Measurements from ENCODE around the gene WDR20. TPM values are rescaled to one million over a fixed set of nuclear protein-coding genes. Genes with fewer than 3 reads are reported as not detected.

WDR20 gene
- total and polyA plus RNA-seq, 7 donors: 11.4 to 26.8 (median 20.6) TPM

DNA sequence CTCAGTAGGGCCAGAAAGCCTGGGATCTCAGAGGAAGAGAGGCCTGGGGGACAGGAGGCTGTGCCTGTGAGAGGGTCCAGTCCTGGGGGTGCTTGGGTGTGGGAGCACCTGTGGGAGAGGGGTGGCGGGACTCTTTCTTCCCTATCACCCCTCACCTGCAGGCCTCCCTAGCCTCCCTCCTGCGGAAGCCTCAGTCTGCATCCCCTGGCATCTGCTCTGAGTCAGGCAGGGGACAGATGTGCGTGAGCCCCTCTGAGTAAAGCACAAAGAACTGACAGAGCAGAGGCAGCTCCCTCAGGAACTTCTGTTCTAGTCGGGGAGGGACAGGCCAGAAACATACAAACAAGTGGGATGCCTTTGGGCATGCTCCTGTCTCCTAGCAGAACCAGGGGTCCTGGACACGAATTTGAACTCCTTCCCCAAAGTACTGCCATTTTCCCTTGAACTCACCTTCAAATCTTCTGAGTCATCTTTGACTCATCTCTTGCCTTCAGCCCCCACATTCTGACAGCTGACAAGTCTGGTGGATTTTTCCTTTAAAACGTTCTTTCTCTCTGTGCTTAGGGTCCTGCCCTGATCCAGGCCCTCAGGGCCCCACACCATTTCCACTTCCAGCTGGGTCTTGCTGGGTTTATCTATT, 44.3 kb upstream of the WDR20 start:
- ATAC-seq: no peak
- Histone ChIP-seq H3K36me3 (ENCODE audit: insufficient read depth in 1 of 2, low read depth in 1 of 2) (no peaks in the 10 kb centered on the region), H3K27ac (no peak overlapping the region), H3K4me1 (peaks cover 10% of the 10 kb centered on the region), H3K4me3 (no peak overlapping the region), H3K9me3 (no peaks in the 10 kb centered on the region), H3K27me3 (ENCODE audit: insufficient read depth in 3 of 3, low read length in 2 of 3) (no peaks in the 10 kb centered on the region)
- WGBS, 3 donors: 85 to 88% (median 88%) methylated on average over 5 to 6 of the region's 6 CpGs
- TF ChIP-seq, protein P1, sequence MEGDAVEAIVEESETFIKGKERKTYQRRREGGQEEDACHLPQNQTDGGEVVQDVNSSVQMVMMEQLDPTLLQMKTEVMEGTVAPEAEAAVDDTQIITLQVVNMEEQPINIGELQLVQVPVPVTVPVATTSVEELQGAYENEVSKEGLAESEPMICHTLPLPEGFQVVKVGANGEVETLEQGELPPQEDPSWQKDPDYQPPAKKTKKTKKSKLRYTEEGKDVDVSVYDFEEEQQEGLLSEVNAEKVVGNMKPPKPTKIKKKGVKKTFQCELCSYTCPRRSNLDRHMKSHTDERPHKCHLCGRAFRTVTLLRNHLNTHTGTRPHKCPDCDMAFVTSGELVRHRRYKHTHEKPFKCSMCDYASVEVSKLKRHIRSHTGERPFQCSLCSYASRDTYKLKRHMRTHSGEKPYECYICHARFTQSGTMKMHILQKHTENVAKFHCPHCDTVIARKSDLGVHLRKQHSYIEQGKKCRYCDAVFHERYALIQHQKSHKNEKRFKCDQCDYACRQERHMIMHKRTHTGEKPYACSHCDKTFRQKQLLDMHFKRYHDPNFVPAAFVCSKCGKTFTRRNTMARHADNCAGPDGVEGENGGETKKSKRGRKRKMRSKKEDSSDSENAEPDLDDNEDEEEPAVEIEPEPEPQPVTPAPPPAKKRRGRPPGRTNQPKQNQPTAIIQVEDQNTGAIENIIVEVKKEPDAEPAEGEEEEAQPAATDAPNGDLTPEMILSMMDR (IDR thresholded peaks at IDR 0.05): no peak
- no peak for DNase-seq
- intact Hi-C loops (cut with DNase I): loop anchor here (5.0 to 10.0 kb wide), 2 partner anchors 321 to 388 kb away; no protein-coding TSS in a partner anchor

DNA sequence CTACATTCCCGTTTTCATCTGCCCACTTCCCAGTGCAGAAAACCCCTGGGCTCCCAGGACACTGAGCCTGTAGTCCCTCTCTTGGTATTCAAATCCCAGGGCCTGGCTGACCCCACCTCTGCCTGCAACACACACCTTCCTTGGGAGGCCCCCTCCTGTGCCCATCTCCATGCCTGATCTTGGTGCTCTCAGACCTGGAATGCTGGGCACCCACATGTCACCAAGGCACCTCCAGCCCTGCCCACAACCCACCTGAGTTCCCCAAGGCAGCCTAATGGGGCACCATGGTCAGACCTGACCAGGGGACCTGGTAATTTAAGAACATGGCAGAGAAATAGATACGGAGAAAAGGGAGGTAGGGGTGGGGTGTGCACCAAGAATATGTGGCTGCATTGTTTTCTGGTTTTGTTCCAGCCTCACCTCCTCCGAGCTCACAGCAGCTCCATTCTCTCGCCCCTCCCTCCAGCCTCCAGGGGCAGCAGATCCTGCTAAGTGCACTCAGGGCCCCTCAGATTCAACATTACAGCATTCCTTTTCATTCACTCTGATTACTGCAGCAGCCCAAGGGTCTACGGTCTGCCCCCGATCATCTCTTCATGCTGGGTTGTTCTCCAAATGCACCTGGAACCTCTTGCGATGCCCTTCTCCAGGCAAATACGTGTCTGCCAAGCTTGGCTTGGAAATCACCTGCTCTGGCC, 43.7 kb upstream of the WDR20 start:
- ATAC-seq (peak in 3 of 4 donors; percentile 26 to 37 (median 36)), DNase-seq (no peak)
- no peaks in the 10 kb centered on the region for H3K36me3 ChIP-seq (ENCODE audit: insufficient read depth in 1 of 2, low read depth in 1 of 2)
- no peaks in the 10 kb centered on the region for H3K27me3 ChIP-seq (ENCODE audit: insufficient read depth in 3 of 3, low read length in 2 of 3)
- intact Hi-C loops (cut with DNase I): loop anchor here (1.0 to 10.0 kb wide), 4 partner anchors 50 to 389 kb away; no protein-coding TSS in a partner anchor
- TF ChIP-seq, protein P1 (IDR thresholded peaks at IDR 0.05): no peak
- no peak overlapping the region for H3K27ac ChIP-seq
- no peak overlapping the region for H3K4me3 ChIP-seq
- H3K4me1 ChIP-seq: peaks cover 10% of the 10 kb centered on the region
- H3K9me3 ChIP-seq: no peaks in the 10 kb centered on the region
- WGBS, 3 donors: 34 to 56% (median 45%) methylated on average over 8 of the region's 8 CpGs

DNA sequence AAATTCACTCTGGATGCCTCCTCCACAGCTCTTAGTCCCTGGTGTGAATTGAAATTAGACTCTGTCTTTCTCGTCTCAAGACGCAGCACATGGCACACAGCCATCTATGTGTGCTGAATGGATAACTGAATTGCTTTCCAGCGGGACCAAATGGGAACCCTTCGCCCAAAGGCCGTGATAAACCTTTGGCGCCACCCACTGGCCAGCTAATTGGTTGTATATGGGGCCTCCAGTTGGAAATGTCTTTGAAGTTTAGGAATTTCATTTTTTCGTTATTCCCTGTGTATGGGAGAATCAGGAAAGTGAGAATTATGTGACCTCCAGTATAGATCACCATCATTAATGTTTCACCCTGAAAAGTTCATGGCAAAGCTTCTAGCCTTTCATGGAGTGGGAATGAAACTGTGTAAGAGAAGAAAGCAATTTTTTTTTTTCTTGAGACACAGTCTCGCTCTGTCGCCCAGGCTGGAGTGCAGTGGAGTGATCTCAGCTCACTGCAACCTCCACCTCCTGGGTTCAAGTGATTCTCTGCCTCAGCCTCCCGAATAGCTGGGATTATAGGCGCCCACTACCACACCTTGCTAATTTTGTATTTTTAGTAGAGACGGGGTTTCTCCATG, 43.0 kb upstream of the WDR20 start:
- no peak overlapping the region for H3K4me3 ChIP-seq
- H3K4me1 ChIP-seq: peaks cover 10% of the 10 kb centered on the region
- H3K9me3 ChIP-seq: no peaks in the 10 kb centered on the region
- WGBS, 3 donors: 32 to 38% (median 32%) methylated on average over 12 of the region's 12 CpGs
- H3K27ac ChIP-seq: no peak overlapping the region
- intact Hi-C loops (cut with DNase I): loop anchor here (1.0 to 10.0 kb wide), 5 partner anchors 33 to 389 kb away; no protein-coding TSS in a partner anchor
- DNase-seq (peak; percentile 88 to 93), ATAC-seq (peak; percentile 85 to 98 (median 88))
- no peaks in the 10 kb centered on the region for H3K36me3 ChIP-seq (ENCODE audit: insufficient read depth in 1 of 2, low read depth in 1 of 2)
- H3K27me3 ChIP-seq (ENCODE audit: insufficient read depth in 3 of 3, low read length in 2 of 3): no peaks in the 10 kb centered on the region
- TF ChIP-seq, protein P1 (IDR thresholded peaks at IDR 0.05): peak; percentile 84

DNA sequence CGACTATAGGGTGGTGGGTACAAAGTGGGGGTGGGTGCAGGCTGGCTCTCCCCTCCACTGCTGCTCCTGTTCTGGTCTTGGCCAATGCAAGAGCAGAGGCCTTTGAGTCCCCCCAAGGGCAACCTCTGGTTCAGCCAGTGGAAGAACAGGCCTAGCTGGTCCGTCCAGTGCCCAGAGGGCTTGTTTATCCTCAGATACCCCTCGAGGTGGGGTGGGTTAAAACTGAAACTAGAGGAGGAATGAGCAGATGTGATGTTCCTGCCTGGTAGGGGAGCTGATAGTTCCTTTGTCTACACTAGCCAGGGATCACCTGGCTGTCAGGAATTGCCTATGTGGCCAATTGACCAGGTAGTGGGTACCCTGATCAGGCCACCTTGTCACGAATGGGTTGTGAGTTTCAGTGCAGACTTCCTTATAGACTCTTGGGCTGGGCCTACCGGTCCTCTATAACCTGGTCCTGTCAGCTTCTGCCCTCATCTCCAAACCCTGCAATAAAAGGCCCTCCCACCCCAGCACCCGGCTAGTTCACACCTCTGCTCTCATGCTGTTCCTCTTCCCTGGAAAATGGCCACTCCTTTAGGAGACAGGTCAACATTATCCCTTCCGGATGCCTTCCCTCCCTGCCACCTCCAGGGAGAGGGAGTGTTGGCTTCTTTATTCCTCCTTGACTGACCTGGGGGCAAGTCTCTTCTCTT, 42.1 kb upstream of the WDR20 start:
- 80 to 81% (median 80%) methylated on average over 7 of the region's 7 CpGs for WGBS, 3 donors
- TF ChIP-seq, protein P1 (IDR thresholded peaks at IDR 0.05): no peak
- Histone ChIP-seq H3K27me3 (ENCODE audit: insufficient read depth in 3 of 3, low read length in 2 of 3) (no peaks in the 10 kb centered on the region), H3K4me1 (peaks cover 10% of the 10 kb centered on the region), H3K27ac (no peak overlapping the region), H3K36me3 (ENCODE audit: insufficient read depth in 1 of 2, low read depth in 1 of 2) (no peaks in the 10 kb centered on the region), H3K4me3 (no peak overlapping the region), H3K9me3 (no peaks in the 10 kb centered on the region)
- ATAC-seq (no peak), DNase-seq (no peak)
- intact Hi-C loops (cut with DNase I): loop anchor here (1.0 to 10.0 kb wide), 4 partner anchors 34 to 390 kb away; no protein-coding TSS in a partner anchor

Measured in psoas muscle (tissue), 8 donors.